NCI-H1417 treated with DMSO at 0.1 percent for 48 hours (cell line): ENCODE results near the gene TACR2.

Source experiments
- DNase-seq: peaks from one replicate; lab custom pipeline; 2025; lab: John Stamatoyannopoulos, UW

Gene TACR2

GRCh38 chr10:69419096-69419743 lies 2.5 kb upstream of the TACR2 start:
- no peak for DNase-seq

- DNase-seq = no peak
Measured at GRCh38 chr10:69418052-69418752, 1.5 kb upstream of the TACR2 start.

DNA sequence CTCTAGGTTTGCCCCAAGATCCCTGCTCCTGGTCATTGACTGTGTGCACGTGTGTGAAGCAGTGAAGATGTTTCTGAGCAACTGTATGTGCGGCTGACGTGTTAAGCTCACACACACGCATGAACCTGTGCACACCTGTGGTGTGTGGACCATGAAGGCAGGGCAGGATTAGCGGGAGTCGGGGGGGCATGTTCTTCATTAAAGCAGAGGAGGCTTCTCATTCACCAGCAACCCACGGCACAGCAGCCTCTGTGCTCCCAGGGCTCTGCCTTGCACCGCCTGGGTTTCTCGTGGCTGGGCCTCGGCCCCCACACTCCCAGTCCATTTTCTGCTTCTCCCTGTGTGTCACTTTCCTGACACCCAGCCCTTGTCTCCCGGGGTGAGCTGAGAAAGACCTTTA lies 824 bp upstream of the TACR2 start:
- DNase-seq = no peak

GRCh38 chr10:69415951-69416350 lies 767 bp downstream of the TACR2 start:
- DNase-seq = no peak

GRCh38 chr10:69415049-69415448 lies 1.7 kb downstream of the TACR2 start:
- no peak for DNase-seq

GRCh38 chr10:69414036-69415018 lies 2.4 kb downstream of the TACR2 start:
- DNase-seq = no peak

- DNase-seq = no peak
Measured at GRCh38 chr10:69413221-69413865, 3.4 kb downstream of the TACR2 start.

GRCh38 chr10:69412232-69412790 lies 4.4 kb downstream of the TACR2 start:
- DNase-seq = no peak

DNA sequence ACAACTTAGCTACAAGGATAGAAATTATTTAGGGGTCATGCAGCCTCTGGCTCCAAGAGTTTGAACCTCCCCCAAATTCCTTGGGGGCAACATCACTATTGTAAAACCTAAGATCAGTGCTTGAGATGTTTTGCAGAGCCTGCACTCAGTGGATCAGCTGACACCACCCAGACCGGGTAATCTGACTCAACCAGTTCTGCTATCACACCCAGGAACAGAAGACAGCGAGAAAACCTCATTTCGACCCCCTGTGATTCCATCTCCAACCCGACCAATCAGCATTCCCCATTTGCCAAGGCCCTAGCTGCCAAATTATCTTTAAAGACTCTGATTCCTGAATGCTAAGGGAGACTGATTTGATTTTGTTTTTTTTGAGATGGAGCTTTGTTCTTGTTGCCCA lies 5.2 kb downstream of the TACR2 start:
- no peak for DNase-seq

GRCh38 chr10:69410487-69410886 lies 6.2 kb downstream of the TACR2 start:
- DNase-seq = no peak

DNA sequence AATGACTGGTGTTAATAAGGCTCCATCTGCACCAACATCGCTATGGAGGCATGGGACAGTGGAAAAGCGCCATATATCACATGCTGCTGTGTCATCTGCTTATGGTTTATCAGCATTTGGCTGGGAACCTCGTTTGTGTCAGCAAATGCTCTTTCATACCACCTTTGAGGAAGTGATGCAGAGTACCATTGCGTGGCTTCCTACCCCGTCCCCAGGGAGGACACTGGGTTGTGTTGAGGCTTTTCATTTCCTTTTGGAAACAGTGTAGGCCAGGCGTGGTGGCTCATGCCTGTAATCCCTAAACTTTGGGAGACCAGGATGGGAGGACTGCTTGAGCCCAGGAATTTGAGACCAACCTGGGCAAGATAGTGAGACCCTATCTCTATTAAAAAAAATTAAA lies 6.8 kb downstream of the TACR2 start:
- DNase-seq = no peak

DNA sequence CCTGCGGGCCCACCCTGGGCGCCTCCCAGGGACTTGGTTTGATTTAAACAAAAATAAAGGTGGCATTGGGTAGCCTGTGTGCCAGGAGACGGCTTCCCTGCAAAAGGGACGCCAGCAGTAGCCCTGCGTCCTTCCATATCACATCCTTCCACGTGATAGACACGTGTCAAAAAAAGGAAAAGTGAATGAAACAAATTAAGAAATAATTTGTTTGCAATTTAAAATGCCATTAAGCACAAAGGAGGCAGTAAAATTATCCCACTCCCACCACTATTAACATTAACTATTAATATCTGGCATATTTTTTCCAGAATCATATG lies 7.6 kb downstream of the TACR2 start:
- no peak for DNase-seq

DNA sequence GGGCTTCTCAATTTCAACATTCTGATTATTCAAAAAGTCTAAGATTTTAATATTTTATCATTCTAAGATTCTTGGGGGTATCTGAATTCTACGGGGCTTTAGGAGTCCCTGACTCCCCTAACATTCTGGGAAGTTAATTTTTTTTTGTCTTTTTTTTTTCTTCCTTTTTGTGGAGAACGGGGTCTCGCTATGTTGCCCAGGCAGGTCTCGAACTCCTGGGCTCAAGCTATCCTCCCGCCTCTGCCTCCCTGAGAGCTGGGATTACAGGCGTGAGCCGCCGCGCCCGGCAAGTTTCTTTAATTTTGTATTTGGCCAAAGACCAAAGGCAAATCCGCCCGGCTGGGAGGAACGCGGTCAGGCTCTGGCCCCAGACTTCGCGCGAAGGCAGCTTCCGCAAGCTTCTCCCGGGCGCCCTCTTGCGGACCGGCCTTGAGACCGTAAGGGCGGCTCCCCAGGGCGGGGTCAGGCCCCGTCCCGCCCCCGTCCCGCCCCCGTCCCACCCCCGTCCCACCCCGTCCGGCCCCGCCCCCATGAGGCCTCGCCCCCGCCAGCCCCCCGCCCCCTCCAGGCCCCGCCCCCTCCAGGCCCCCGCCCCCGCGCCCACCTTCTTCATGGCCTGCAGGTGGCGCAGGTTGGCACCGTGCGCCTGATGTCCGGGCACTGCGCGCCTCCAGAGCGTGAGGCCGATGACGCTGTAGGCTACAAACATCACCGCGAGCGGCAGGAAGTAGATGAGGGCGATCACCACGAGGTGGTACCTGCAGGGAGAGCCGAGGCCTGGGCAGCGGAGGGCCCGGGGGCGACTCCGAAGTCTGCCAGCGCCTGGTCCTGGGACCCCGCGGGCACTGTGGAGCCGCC lies 8.2 kb downstream of the TACR2 start:
- peak; percentile 47 for DNase-seq

DNA sequence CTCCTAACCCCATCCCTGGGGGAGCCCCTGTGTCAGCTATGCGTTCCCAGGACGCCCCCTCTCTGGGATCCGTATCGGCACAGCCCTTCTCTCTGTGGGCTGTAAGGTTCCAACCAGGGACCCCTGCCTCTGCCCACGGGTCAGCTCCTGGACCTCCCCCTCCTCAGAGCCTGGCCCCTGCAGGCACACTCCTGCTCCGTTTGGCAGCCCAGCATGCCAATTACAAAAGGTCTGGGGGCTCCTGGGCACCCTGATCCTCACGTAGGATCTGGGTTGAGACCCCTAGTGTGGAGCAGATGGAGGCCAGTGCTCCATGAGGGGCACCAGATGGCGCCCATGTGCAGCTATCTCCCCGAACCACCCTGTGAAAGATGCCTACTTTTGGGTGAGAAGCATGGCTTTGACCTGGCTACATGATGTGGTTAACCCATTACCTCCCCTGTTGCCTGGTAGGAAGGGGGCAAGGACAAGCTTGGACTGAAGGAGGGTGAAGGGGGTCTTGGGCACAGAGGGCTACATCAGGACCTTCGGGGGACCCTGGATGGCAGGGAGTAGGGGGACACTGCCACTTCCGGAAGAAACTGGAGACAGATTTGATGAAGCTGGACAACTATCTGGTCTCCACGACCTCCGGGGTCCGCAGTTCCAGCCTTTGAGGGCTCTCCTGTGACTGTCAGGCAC lies 9.0 kb downstream of the TACR2 start:
- DNase-seq = no peak

DNA sequence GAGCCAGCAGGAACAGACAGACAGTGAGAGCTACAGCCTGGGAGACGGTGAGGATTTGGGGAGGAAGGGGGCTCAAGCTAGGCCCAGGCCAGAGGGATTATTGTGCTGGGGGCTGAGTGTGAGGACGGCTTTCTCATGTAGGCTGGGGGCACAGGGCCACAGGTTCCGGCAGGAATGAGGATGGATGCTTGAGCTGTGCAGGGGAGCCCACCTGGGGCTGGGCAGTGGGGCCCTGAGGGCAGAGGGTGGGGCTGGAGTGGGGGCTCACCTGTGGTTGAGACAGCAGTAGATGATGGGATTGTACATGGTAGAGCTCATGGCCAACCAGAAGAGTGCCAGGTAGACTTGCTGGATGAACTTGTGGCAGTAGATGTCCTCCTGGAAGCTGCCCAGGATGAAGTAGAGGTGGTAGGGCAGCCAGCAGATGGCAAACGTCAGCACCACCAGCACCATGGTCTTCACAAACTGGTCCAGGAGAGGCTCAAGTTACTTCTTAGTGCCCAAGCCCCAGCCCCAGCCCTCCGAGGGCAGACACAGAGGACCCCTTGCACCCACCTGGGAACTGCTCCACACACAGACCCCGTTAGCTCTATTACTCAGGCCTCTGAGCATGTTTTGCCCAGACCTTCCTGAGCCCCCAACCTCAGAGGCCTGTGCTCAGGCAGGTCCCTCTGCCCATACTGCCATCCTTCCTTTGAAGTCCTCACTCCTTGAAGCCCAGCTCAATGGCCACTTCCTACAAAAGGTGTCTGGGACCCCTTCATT lies 9.7 kb downstream of the TACR2 start:
- DNase-seq = no peak

DNA sequence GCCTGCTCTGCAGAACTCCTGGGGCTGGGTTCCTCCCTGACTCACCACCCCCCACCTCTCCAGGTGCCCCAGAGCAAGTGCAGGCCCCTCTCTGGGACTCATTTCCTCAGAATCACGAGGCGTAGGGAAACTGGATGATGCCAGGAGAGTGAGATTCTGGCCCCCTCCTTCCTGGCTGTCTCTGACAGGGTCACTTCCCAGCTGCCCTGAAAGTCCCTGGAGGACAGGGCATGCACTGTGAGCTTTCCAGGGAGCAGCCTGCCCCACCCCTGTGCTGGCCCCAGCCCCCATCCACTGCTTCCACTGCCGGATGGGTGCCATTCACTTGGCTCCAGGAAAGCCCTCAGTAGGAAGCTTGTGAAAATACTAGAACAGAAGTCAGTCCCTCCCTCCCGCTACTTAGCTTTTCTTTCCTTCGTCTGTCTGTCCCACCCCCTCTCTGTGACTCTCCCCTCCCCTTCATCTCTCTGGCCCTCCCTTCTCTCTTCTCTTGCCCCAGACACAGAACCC lies 10.4 kb downstream of the TACR2 start:
- DNase-seq = no peak

- no peak for DNase-seq
Measured at GRCh38 chr10:69405221-69405620, 11.5 kb downstream of the TACR2 start.

DNA sequence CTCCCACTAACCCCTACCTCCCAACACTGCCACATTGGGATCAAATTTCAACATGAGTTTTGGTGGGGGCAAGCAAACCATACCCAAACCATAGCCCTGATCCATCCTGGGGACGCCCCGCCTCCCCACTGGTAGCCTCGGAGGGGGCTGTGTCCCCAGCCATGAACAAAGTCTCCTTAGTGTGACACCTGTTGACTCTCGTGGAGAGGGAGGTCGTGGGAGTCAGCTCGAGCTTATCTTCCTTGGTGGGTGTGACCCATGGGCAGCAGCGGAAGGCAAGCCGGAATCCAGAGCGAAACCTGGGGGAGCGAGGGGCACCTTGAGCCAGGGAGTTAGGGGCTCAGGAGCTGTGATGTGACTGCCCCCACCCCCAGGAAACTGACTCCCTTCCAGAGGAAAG lies 11.9 kb downstream of the TACR2 start:
- DNase-seq = no peak

DNA sequence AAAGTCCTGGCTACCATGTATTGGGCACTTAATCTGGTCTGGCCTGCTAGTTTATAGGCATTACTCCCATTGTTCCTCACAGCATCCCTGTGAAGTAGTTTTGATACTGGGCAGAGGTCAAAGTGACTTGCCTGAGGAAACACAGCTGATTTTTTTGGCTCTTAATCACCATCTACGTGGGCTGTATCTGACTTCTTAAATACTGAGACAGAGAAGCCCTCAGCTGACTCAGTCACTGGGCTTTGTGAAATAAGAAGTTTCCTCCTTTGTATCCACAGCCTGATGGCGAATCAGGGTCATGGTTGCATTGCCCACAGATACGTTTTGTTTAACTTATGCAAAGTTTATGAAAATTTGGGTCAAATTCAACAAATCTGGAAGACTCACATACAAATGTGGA lies 13.2 kb downstream of the TACR2 start:
- no peak for DNase-seq

DNA sequence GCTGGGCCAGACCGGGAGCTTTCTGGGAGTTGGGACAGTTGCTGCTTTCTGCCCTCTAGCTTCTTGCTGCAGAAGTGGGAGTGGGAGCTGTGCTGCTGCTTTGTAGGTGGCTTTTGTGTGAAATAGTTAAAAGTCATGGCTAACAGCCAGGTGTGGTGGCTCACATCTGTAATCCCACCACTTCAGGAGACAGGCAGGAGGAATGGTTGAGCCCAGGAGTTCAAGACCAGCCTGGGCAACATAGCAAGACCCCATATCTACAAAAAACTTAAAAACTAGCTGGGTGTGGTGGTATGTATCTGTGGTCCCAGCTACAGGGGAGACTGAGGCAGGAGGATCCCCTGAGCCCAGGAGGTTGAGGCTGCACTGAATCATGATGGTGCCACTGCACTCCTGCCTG lies 13.7 kb downstream of the TACR2 start:
- no peak for DNase-seq
